Choroid plexus epithelial cell (primary cell): Measurements from ENCODE around the gene CYFIP2.

Experiments
- DNase-seq: peaks from one replicate; pipeline ENCODE4 v3.0.0-alpha.2; 2010; ENCODE audit warnings: low read depth
- H3K4me3 ChIP-seq: 2 replicates; pipeline ENCODE4 v1.5.1; 2011; ENCODE audit warnings: low read depth, mild to moderate bottlenecking, control low read depth, low read length, moderate library complexity
- CTCF ChIP-seq: conservative IDR thresholded peaks from 2 replicates; pipeline ENCODE4 v1.5.1; 2011; ENCODE audit warnings: low read depth, mild to moderate bottlenecking, control low read depth, inconsistent platforms, low read length, moderate library complexity

Gene CYFIP2

GRCh38 chr5:157335534-157336422 is 69.9 kb downstream of the CYFIP2 start:
- no peak for TF ChIP-seq CTCF
- peak; percentile 15 for DNase-seq
- no peak overlapping the region for H3K4me3 ChIP-seq

- no peak for DNase-seq
- TF ChIP-seq CTCF: no peak
- H3K4me3 ChIP-seq: no peak overlapping the region
Measured at GRCh38 chr5:157336423-157336744, 70.5 kb downstream of the CYFIP2 start.

GRCh38 chr5:157339409-157339808 is 73.5 kb downstream of the CYFIP2 start:
- no peak overlapping the region for H3K4me3 ChIP-seq
- TF ChIP-seq CTCF: no peak
- no peak for DNase-seq

- peak; percentile 46 for DNase-seq
Measured at GRCh38 chr5:157342822-157343402, 77.0 kb downstream of the CYFIP2 start.

GRCh38 chr5:157343842-157344790 is 78.2 kb downstream of the CYFIP2 start:
- H3K4me3 ChIP-seq: no peak overlapping the region
- no peak for TF ChIP-seq CTCF
- DNase-seq: no peak

More at GRCh38 chr5:157342822-157343402, 77.0 kb downstream of the CYFIP2 start:
- TF ChIP-seq CTCF: peak; percentile 75
- no peak overlapping the region for H3K4me3 ChIP-seq

- H3K4me3 ChIP-seq: no peak overlapping the region
- no peak for TF ChIP-seq CTCF
- DNase-seq: no peak
Measured at GRCh38 chr5:157345067-157345466, 79.1 kb downstream of the CYFIP2 start.
